CD4-positive, alpha-beta memory T cell (primary cell): ENCODE data around the gene FHIT. TPM values are rescaled to one million over a fixed set of nuclear protein-coding genes. Genes with fewer than 3 reads are reported as not detected.

ENCODE experiments used
- CTCF ChIA-PET: fragments of 350-600 bp; sonication (Branson Sonifier 250); formaldehyde crosslinking; loops from one replicate; lab custom pipeline; 2021; ENCODE audit warnings: inconsistent platforms; ENCODE audit not compliant: partially characterized antibody; lab: Charles Lee
- POLR2A ChIA-PET: fragments of 350-600 bp; sonication (Branson Sonifier 250); formaldehyde crosslinking; loops from one replicate; lab custom pipeline; 2021; ENCODE audit not compliant: partially characterized antibody; lab: Charles Lee
- DNase-seq, 5 donors: peaks; one replicate each; pipeline versions ENCODE4 v3.0.0 to v3.0.0-alpha.2; 2020 to 2022; ENCODE audit warnings: mixed read lengths in 1 of 5
- H3K27ac ChIP-seq: one replicate; pipeline ENCODE4 v1.7.0; 2013; ENCODE audit warnings: low read depth, low read length
- H3K27me3 ChIP-seq: 2 replicates; pipeline ENCODE4 v1.7.0; 2013; ENCODE audit warnings: mild to moderate bottlenecking, low read length, moderate library complexity; ENCODE audit not compliant: insufficient read depth
- H3K36me3 ChIP-seq: 2 replicates; pipeline ENCODE4 v1.7.0; 2013; ENCODE audit warnings: mild to moderate bottlenecking, low read length, moderate library complexity; ENCODE audit not compliant: insufficient read depth
- H3K4me1 ChIP-seq: 2 replicates; pipeline ENCODE4 v1.7.0; 2013; ENCODE audit warnings: mild to moderate bottlenecking, low read length, moderate library complexity; ENCODE audit not compliant: insufficient read depth
- H3K4me3 ChIP-seq, 2 donors: one replicate each; pipeline ENCODE4 v1.7.0; 2013; ENCODE audit warnings: low read length in 2 of 2, mild to moderate bottlenecking in 1 of 2
- H3K9me3 ChIP-seq, 2 donors: one replicate each; pipeline ENCODE4 v1.7.0; 2013; ENCODE audit warnings: low read length in 2 of 2, control low read depth in 1 of 2; ENCODE audit not compliant: control insufficient read depth in 1 of 2
- H3K27ac Mint-ChIP-seq, 7 donors: one replicate each; pipeline ENCODE4 v1.8.0; 2020 to 2021; ENCODE audit warnings: mixed read lengths in 7 of 7, mild to moderate bottlenecking in 6 of 7, inconsistent platforms in 3 of 7, moderate library complexity in 3 of 7
- H3K27me3 Mint-ChIP-seq, 2 donors: one replicate each; pipeline ENCODE4 v1.8.0; 2020 to 2021; ENCODE audit warnings: mixed read lengths in 2 of 2
- H3K36me3 Mint-ChIP-seq, 2 donors: one replicate each; pipeline ENCODE4 v1.8.0; 2020 to 2021; ENCODE audit warnings: mixed read lengths in 2 of 2, inconsistent platforms in 1 of 2, mild to moderate bottlenecking in 1 of 2
- H3K4me1 Mint-ChIP-seq, 4 donors: one replicate each; pipeline ENCODE4 v1.8.0; 2020 to 2021; ENCODE audit warnings: mixed read lengths in 4 of 4, mild to moderate bottlenecking in 1 of 4
- H3K4me3 Mint-ChIP-seq, 8 donors: one replicate each; pipeline ENCODE4 v1.8.0; 2020 to 2021; ENCODE audit warnings: mixed read lengths in 8 of 8, mild to moderate bottlenecking in 7 of 8, moderate library complexity in 6 of 8, inconsistent platforms in 3 of 8
- H3K9me3 Mint-ChIP-seq, 8 donors: one replicate each; pipeline ENCODE4 v1.8.0; 2020 to 2021; ENCODE audit warnings: mixed read lengths in 8 of 8, mild to moderate bottlenecking in 5 of 8, inconsistent platforms in 3 of 8, moderate library complexity in 1 of 8
- intact Hi-C: fragments of 100-400 bp; cut with micrococcal nuclease; formaldehyde crosslinking; loops from one replicate; pipeline ENCODE4 v1.15.1; 2023
- polyA plus RNA-seq, 2 donors: library from polyadenylated mRNA; unstranded; fragments of 300-500 nt; fragmentation: Illumina TruSeq; gene quantifications; one replicate each; pipeline ENCODE4 v1.2.3, GENCODE V29; 2021
- total RNA-seq, 2 experiments: library from RNA; stranded (reverse); gene quantifications; one replicate each; pipeline ENCODE4 v1.2.3, GENCODE V29; 2021

FHIT gene
- total and polyA plus RNA-seq, 4 experiments from 2014 or later = 8.5 to 58.7 (median 33.2) TPM

GRCh38 chr3:61173676-61174075 is 77.6 kb downstream of the FHIT start:
- Histone ChIP-seq H3K4me3 (no peak overlapping the region), H3K27ac (no peak overlapping the region), H3K27me3 (no peaks in the 10 kb centered on the region), H3K9me3 (no peaks in the 10 kb centered on the region), H3K36me3 (no peaks in the 10 kb centered on the region), H3K4me1 (no peaks in the 10 kb centered on the region)
- H3K27ac Mint-ChIP-seq = no peak overlapping the region
- no peaks in the 10 kb centered on the region for H3K4me1 Mint-ChIP-seq
- H3K27me3 Mint-ChIP-seq = no peaks in the 10 kb centered on the region
- no peaks in the 10 kb centered on the region for H3K36me3 Mint-ChIP-seq
- H3K9me3 Mint-ChIP-seq = peaks cover 0 to 4% (median 0%) of the 10 kb centered on the region in 8 donors
- DNase-seq = no peak
- CTCF ChIA-PET = no interaction called here
- POLR2A ChIA-PET = no interaction called here
- intact Hi-C loops = no loop called here
- H3K4me3 Mint-ChIP-seq = no peak overlapping the region

- Histone ChIP-seq H3K27ac (no peak overlapping the region), H3K36me3 (no peaks in the 10 kb centered on the region), H3K27me3 (no peaks in the 10 kb centered on the region), H3K4me1 (no peaks in the 10 kb centered on the region), H3K9me3 (no peaks in the 10 kb centered on the region), H3K4me3 (no peak overlapping the region)
- Mint-ChIP-seq H3K27ac (no peak overlapping the region), H3K4me3 (no peak overlapping the region), H3K27me3 (no peaks in the 10 kb centered on the region), H3K9me3 (peaks cover 0 to 4% (median under 1%) of the 10 kb centered on the region in 8 donors), H3K36me3 (no peaks in the 10 kb centered on the region), H3K4me1 (no peaks in the 10 kb centered on the region)
- CTCF ChIA-PET = no interaction called here
- DNase-seq = no peak
- POLR2A ChIA-PET = no interaction called here
- intact Hi-C loops = no loop called here
Measured at GRCh38 chr3:61172684-61173083, 78.6 kb downstream of the FHIT start.

GRCh38 chr3:61172203-61172602 is 79.0 kb downstream of the FHIT start:
- ChIA-PET CTCF (no interaction called here), POLR2A (no interaction called here)
- Mint-ChIP-seq H3K27me3 (no peaks in the 10 kb centered on the region), H3K4me1 (no peaks in the 10 kb centered on the region), H3K27ac (no peak overlapping the region), H3K9me3 (peaks cover 0 to 4% (median under 1%) of the 10 kb centered on the region in 8 donors), H3K4me3 (no peak overlapping the region), H3K36me3 (no peaks in the 10 kb centered on the region)
- Histone ChIP-seq H3K36me3 (no peaks in the 10 kb centered on the region), H3K4me3 (no peak overlapping the region), H3K27ac (no peak overlapping the region), H3K9me3 (no peaks in the 10 kb centered on the region), H3K27me3 (no peaks in the 10 kb centered on the region), H3K4me1 (no peaks in the 10 kb centered on the region)
- intact Hi-C loops = no loop called here
- no peak for DNase-seq

GRCh38 chr3:61169621-61170251 is 81.5 kb downstream of the FHIT start:
- no peaks in the 10 kb centered on the region for H3K27me3 Mint-ChIP-seq
- ChIA-PET CTCF (no interaction called here), POLR2A (no interaction called here)
- no peaks in the 10 kb centered on the region for H3K4me1 Mint-ChIP-seq
- no peak overlapping the region for H3K4me3 Mint-ChIP-seq
- no peak overlapping the region for H3K27ac ChIP-seq
- intact Hi-C loops = no loop called here
- peaks cover 2 to 20% of the 10 kb centered on the region in 2 donors for H3K36me3 Mint-ChIP-seq
- H3K36me3 ChIP-seq = no peaks in the 10 kb centered on the region
- no peak overlapping the region for H3K4me3 ChIP-seq
- peaks cover 0 to 11% (median 8%) of the 10 kb centered on the region in 8 donors for H3K9me3 Mint-ChIP-seq
- no peaks in the 10 kb centered on the region for H3K9me3 ChIP-seq
- no peak overlapping the region for H3K27ac Mint-ChIP-seq
- no peak for DNase-seq
- no peaks in the 10 kb centered on the region for H3K4me1 ChIP-seq
- no peaks in the 10 kb centered on the region for H3K27me3 ChIP-seq

GRCh38 chr3:61168286-61168685 is 83.0 kb downstream of the FHIT start:
- no peaks in the 10 kb centered on the region for H3K36me3 ChIP-seq
- no peaks in the 10 kb centered on the region for H3K4me1 Mint-ChIP-seq
- intact Hi-C loops = no loop called here
- no peak for DNase-seq
- H3K4me3 ChIP-seq = no peak overlapping the region
- no peak overlapping the region for H3K4me3 Mint-ChIP-seq
- H3K27me3 Mint-ChIP-seq = no peaks in the 10 kb centered on the region
- no peaks in the 10 kb centered on the region for H3K4me1 ChIP-seq
- H3K27ac Mint-ChIP-seq = no peak overlapping the region
- H3K27ac ChIP-seq = no peak overlapping the region
- H3K36me3 Mint-ChIP-seq = peaks cover 2 to 25% of the 10 kb centered on the region in 2 donors
- POLR2A ChIA-PET = no interaction called here
- H3K9me3 Mint-ChIP-seq = peaks cover 0 to 12% (median 8%) of the 10 kb centered on the region in 8 donors
- CTCF ChIA-PET = no interaction called here
- H3K27me3 ChIP-seq = no peaks in the 10 kb centered on the region
- no peaks in the 10 kb centered on the region for H3K9me3 ChIP-seq

- H3K9me3 ChIP-seq = no peaks in the 10 kb centered on the region
- Mint-ChIP-seq H3K4me1 (no peaks in the 10 kb centered on the region), H3K4me3 (no peak overlapping the region), H3K27ac (no peak overlapping the region), H3K36me3 (peaks cover 2 to 29% of the 10 kb centered on the region in 2 donors), H3K9me3 (peaks cover 0 to 12% (median 8%) of the 10 kb centered on the region in 8 donors), H3K27me3 (no peaks in the 10 kb centered on the region)
- POLR2A ChIA-PET = no interaction called here
- no peaks in the 10 kb centered on the region for H3K36me3 ChIP-seq
- intact Hi-C loops = no loop called here
- no peak for DNase-seq
- CTCF ChIA-PET = no interaction called here
- no peaks in the 10 kb centered on the region for H3K27me3 ChIP-seq
- no peaks in the 10 kb centered on the region for H3K4me1 ChIP-seq
- H3K27ac ChIP-seq = no peak overlapping the region
- no peak overlapping the region for H3K4me3 ChIP-seq
Measured at GRCh38 chr3:61162965-61163364, 88.3 kb downstream of the FHIT start.

GRCh38 chr3:61158667-61159066 is 92.6 kb downstream of the FHIT start:
- H3K4me3 Mint-ChIP-seq = no peak overlapping the region
- intact Hi-C loops = no loop called here

More at GRCh38 chr3:61158667-61159066, 92.6 kb downstream of the FHIT start:
- Mint-ChIP-seq H3K4me1 (no peaks in the 10 kb centered on the region), H3K36me3 (peaks cover 0 to 4% of the 10 kb centered on the region in 2 donors), H3K27me3 (no peaks in the 10 kb centered on the region), H3K9me3 (peaks cover 0 to 3% (median 0%) of the 10 kb centered on the region in 8 donors), H3K27ac (no peak overlapping the region)
- no peak for DNase-seq
- Histone ChIP-seq H3K27ac (no peak overlapping the region), H3K4me1 (no peaks in the 10 kb centered on the region), H3K4me3 (no peak overlapping the region), H3K9me3 (no peaks in the 10 kb centered on the region), H3K27me3 (no peaks in the 10 kb centered on the region), H3K36me3 (no peaks in the 10 kb centered on the region)
- ChIA-PET CTCF (no interaction called here), POLR2A (no interaction called here)
